SW 1271 (cell line): ENCODE data around the gene JAZF1.

Source experiments
- DNase-seq, 2 experiments: peaks; one replicate each; lab custom pipeline; 2025; lab: John Stamatoyannopoulos, UW

Gene JAZF1

GRCh38 chr7:28191184-28191583 is 10.6 kb upstream of the JAZF1 start:
- DNase-seq = no peak

DNA sequence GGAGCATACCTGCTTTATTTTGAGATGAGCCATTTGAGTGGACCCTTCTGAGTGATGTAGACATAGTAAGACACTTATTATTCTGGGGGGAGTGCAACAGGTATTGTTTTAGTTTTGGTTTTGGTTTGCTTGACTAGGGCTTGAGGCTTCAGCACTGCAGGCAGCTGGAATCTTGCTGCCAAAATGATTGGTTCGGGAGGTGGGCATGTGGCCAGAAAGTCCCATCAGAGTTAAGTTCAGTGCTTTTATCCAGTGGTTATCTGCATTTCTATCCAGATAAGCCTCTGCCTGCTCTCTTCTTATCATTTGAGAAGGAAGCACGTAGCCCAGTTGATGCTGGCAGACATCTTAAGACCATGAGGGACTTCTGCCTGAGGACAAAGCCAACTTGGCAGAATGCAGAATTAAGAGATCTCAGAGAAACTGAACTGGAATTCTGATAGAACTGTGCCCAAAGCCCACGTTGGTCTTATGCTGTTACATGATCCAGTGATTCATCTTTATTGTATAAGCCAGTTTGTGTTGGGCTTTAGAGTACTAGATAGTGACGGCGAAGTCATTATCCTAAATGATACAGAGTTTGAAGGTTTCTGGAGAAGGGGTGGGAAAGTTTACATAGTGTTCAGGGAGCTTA is 9.6 kb upstream of the JAZF1 start:
- DNase-seq = no peak

GRCh38 chr7:28187012-28187411 is 6.4 kb upstream of the JAZF1 start:
- no peak for DNase-seq

DNA sequence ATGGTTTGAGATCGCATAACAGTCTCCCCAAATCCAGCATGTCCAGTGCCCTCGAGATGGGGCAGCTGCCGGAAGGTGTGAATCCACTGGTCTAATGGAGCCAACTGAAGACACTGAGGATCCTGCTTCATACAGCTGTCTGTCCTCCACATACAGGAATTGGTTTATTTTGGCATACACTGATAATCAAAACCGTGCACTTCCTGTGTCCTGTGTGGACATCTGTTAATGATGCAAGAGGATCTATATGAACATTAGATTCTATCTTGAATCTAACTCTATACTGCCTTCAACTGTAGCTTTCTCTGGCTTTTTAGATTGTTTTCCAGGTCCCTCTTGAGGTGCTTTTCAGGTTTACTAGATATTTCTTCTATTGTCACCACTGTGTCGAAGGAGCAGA is 3.0 kb upstream of the JAZF1 start:
- no peak for DNase-seq

DNA sequence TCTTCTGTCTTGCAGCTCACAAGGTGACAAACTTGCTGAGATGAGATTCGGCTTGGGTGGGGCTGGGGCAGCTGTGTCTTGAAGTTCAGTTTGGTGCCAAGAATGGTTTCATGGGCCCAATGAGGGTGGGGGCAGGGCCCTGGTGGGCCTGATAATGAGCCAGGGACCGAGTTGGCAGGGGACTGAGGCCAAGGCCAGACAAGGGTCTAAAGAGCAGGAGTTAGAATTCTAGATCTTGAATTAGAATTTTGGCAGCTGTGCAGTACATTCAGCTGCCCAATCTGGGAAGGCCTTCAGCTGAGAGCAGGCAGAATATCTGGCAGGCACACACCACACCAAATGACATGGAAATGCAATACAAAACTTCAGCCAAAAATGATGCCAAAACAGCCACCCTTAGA is 1.5 kb upstream of the JAZF1 start:
- DNase-seq = no peak

GRCh38 chr7:28181416-28181815 is 821 bp upstream of the JAZF1 start:
- no peak for DNase-seq

DNA sequence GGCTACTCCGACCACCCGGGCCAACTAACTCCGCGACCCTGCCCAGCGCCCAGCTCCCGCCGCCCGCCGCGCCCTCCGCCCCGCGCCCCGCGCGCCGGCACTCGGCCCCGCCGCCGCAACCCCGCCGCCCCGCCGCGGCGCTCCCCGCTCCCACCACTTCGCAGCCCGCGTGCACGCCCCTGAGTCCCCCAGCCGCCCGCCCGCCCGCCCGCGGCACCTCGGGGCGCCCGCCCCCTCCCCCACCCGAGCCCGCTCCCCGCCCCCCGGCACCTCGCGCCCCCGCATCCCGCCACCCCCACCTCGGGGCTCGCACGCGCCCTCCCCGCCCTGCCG is 598 bp downstream of the JAZF1 start:
- no peak for DNase-seq

GRCh38 chr7:28179120-28180030 is 1.2 kb downstream of the JAZF1 start:
- peak in 1 of 2 experiments; percentile 25 for DNase-seq

GRCh38 chr7:28178599-28178998 is 2.0 kb downstream of the JAZF1 start:
- DNase-seq = no peak

DNA sequence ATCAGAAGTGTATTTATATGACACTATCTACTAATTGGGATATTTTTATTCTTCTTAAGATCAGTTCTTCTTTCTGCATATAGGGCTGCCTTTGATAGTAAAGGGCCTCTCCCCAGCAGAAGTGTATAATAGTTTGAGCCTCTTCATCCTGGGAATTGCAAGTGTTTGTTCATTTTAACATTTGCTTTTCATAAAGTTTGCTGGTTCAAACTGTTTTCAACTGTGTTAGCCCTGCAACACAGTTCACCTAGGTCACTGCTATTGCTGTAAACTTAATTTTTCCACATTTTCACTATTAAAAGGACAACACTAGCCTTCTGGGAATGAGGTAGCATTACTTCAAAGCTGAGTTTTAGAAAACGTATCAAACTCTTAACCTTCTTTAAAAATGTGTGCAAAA is 2.8 kb downstream of the JAZF1 start:
- DNase-seq = no peak

- no peak for DNase-seq
Measured at GRCh38 chr7:28176645-28177044, 4.0 kb downstream of the JAZF1 start.

DNA sequence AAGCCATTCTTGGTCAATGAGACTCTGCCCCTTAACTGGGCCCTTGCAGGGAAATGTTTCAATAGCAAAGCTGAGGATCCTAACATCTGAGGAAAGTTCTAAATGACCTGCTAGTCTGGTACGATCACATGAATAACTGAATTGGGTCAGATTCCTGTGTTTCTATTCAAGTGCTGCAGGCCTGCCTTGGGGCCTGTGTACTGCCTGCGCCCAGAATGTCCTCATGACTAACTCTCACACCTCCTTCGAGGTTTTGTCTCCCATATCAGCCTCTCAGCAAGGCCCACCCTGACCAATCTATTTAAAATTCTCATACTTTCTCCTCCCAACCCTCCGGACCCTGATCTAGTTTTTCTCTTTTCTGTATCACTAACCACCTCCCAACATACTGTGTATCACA is 4.4 kb downstream of the JAZF1 start:
- no peak for DNase-seq

GRCh38 chr7:28174901-28175661 is 5.5 kb downstream of the JAZF1 start:
- DNase-seq = no peak

DNA sequence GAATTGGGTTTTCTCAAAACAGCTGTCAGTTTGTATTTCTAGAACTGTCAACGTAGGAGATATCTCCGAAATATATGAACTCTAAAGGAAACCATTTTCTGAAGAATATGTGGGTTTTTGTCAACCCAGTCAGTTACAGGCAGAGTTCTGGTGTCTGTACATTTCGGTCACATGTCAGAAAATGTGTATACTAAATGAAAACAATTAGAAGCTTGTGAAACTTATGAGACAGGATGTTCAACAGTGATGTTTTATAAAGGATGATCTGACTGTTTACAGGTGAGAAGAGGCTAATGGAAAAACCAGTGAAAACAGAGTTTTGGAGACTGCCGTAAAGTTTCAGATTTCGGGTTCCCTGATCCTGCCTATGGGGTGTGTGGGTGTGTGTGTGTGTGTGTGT is 6.2 kb downstream of the JAZF1 start:
- DNase-seq = no peak

DNA sequence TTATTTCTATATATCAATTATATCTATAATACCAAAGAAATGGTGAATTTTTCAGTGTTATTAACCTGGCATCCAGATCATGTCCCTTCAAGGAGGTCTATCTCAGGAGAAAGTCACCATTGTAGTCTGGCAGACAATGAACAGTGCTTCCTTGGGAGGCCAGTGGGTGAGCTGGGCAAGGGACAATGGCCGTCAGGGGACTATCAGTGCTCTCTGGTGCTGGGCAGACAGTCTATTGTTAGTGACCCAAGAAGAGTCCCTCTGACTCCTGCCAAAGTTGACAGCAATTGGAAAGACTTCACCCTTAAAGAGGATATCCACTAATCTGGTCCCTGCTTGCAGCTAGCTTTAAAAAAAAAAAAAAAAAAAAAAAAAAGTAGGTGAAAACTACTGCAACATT is 7.1 kb downstream of the JAZF1 start:
- DNase-seq = no peak

DNA sequence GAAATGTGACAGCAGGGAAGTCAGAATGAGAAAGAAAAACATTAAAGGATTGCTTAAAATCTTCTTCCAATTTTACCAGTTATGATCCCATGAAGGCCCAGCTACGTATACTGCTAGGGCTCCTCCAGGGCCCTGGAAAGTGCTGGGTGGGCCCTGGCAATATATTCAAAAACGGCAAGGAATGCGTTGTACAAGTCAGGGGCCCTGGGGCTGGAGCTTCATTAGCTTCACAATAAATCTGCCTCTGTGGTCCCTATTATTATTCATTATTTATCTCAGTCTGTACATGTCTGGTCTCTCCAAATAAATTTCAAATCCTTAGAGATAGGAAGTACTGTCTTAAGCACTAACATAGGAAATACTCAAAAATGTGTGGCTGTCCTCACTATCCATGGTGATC is 7.6 kb downstream of the JAZF1 start:
- DNase-seq = no peak

DNA sequence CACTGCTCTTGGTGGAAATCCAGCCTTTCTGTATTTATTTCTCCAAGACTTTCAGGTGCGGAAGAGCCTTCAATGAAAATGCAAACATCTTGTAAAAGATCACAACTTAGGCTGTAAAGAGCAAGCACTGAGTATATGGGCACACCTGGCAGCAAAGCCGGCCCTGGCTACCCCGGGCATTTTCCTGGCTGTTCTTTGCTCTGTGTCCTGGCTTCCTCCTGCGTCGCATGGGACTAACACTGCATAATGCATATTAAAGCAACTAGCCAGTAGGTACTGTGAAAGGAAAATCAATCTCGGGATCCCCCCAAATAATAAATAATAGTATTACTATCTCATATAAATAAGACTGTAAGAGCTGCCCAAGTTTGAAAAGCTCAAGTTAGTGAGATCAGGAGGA is 9.9 kb downstream of the JAZF1 start:
- DNase-seq = no peak

DNA sequence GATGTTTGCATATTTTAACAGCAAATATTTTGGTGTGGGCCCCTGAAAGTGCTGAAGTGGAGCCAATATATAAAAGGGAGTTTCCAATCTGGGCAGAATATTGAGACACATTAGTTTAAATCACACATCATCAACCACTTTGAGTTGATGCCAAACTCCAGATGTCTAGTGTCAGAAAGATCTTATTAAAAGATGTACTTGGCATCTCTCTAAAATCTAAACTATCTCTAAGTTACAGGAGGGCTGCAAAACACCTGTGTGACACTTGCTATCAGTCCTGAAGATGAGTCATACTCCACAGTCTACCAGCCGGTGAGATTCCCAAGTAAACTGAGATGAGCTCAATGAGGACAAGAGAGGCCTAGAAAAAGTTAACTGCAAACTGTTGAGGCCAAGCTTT is 11.4 kb downstream of the JAZF1 start:
- no peak for DNase-seq

DNA sequence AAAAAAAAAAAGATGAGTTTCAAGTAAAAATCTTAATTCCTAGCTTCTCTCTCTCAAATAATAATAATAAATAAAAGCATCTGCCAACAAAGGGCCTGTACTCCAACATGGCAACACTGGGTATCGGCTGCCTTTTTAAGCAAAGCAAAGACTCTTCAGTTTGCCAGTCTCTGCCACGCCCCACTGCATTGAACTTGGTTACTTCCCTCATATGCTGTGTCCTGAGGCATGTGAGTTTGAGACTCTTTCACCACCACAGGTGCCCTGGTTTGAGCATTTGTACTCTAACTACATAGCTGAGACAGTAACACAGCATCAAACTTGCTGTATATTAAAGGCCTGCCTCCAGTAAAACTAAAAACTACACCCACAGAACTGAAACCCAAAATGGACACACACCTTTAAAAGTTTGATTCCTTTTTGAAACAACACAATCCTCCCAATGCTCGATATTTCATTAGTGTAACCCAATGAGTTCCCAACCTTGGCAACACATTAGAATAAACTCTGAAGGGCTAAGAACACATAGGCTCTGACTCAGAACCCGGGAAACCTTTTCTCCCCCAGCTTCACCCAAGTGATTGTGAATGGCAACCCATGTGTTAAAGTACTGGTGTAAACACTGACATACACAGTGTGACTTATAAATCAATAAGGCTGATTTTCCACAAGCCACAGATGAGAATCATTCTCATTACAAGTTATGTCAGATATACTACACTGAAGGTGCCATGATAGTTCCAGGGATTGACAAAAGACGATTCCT is 12.0 kb downstream of the JAZF1 start:
- DNase-seq = no peak

DNA sequence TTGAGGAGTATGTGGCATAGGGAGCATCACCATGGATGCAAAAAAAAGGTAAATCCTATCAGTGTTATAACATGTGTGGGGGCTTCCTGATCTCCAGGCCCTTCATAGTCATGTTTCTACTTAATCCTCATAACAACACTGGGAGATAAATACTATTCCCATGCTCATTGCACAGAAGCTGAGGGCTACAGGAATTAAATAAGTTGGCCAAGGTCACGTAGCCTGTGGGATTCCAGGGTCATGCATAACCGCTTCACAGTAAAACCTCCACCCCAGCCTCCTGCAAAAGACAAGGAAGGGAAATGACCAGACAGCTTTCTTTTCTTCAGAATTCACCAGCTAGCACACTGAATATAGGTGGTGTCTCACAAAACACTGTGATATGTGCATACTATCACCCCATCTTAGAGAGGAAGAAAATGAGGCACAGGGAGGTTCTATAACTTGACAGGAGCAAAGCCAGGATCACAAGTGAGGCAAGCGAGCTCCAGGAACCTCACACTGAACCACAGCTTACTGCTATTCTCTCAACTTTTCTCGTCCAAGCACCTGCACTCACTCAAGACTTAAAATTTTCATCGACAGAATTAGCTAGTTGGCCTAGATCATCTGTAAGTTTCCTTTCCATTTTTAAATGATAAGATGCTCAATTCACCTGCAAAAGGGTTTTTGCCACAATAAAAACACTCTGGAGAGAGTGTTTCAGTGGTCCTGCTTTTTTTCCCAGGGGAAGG is 13.4 kb downstream of the JAZF1 start:
- no peak for DNase-seq
